ENCODE measurements around the gene POGK.
"Not testable (repeated sequence)": the region's sequence is repeated elsewhere in the genome, so short reads cannot be mapped to it uniquely, and the experiment has no call there.

POGK gene

GRCh38 chr1:166855558-166855957, 16.3 kb downstream of the POGK start:
- no peak for DNase-seq (ENCODE audit: low read depth)

GRCh38 chr1:166857995-166858394, 18.7 kb downstream of the POGK start:
- DNase-seq (ENCODE audit: low read depth): no peak

- DNase-seq (ENCODE audit: low read depth): no peak
Measured at GRCh38 chr1:166858726-166859419, 19.6 kb downstream of the POGK start.

- no peak for DNase-seq (ENCODE audit: low read depth)
Measured at GRCh38 chr1:166859597-166859996, 20.3 kb downstream of the POGK start.

- no peak for DNase-seq (ENCODE audit: low read depth)
Measured at GRCh38 chr1:166865926-166866325, 26.7 kb downstream of the POGK start.

- no peak for DNase-seq (ENCODE audit: low read depth)
Measured at GRCh38 chr1:166868639-166869038, 29.4 kb downstream of the POGK start.

- no peak for DNase-seq (ENCODE audit: low read depth)
Measured at GRCh38 chr1:166869318-166870099, 30.2 kb downstream of the POGK start.

GRCh38 chr1:166870584-166870983, 31.3 kb downstream of the POGK start:
- DNase-seq (ENCODE audit: low read depth): no peak

- no peak for DNase-seq (ENCODE audit: low read depth)
Measured at GRCh38 chr1:166874464-166874863, 35.2 kb downstream of the POGK start.

- no peak for DNase-seq (ENCODE audit: low read depth)
Measured at GRCh38 chr1:166875302-166875733, 36.0 kb downstream of the POGK start.

GRCh38 chr1:166875734-166876539, 36.7 kb downstream of the POGK start, which contains the start of gene TADA1:
TSS of gene TADA1 (minus strand) at chr1:166876264. CDS start at chr1:166876233, 31 bp downstream.
- DNase-seq (ENCODE audit: low read depth): peak; percentile 97

GRCh38 chr1:166876540-166876838, 37.2 kb downstream of the POGK start:
- DNase-seq (ENCODE audit: low read depth): no peak

GRCh38 chr1:166878173-166878917, 39.1 kb downstream of the POGK start:
- DNase-seq (ENCODE audit: low read depth): not testable (repeated sequence)

- DNase-seq (ENCODE audit: low read depth): no peak
Measured at GRCh38 chr1:166882893-166883292, 43.6 kb downstream of the POGK start.

- DNase-seq (ENCODE audit: low read depth): no peak
Measured at GRCh38 chr1:166884040-166884642, 44.9 kb downstream of the POGK start.

GRCh38 chr1:166884971-166885370, 45.7 kb downstream of the POGK start:
- DNase-seq (ENCODE audit: low read depth): no peak

GRCh38 chr1:166888373-166889111, 49.3 kb downstream of the POGK start:
- DNase-seq (ENCODE audit: low read depth): no peak

GRCh38 chr1:166889776-166890175, 50.5 kb downstream of the POGK start:
- DNase-seq (ENCODE audit: low read depth): no peak

GRCh38 chr1:166895766-166896165, 56.5 kb downstream of the POGK start:
- no peak for DNase-seq (ENCODE audit: low read depth)

GRCh38 chr1:166899769-166900168, 60.5 kb downstream of the POGK start:
- DNase-seq (ENCODE audit: low read depth): no peak

GRCh38 chr1:166900987-166901386, 61.7 kb downstream of the POGK start:
- DNase-seq (ENCODE audit: low read depth): no peak

Data from fibroblast of gingiva (primary cell).